ENCODE data around the gene GRXCR1. TPM values are rescaled to one million over a fixed set of nuclear protein-coding genes. Genes with fewer than 3 reads are reported as not detected.

GRXCR1 gene
- total RNA-seq, 1 donor from 2014 or later: not detected

- peak; percentile 92 for TF ChIP-seq CTCF (IDR thresholded peaks at IDR 0.05; ENCODE audit: partially characterized antibody, unreplicated experiment)
- peak; percentile 46 for DNase-seq
- Mint-ChIP-seq H3K36me3 (ENCODE audit: unreplicated experiment) (no peaks in the 10 kb centered on the region), H3K27me3 (ENCODE audit: unreplicated experiment) (no peaks in the 10 kb centered on the region), H3K27ac (ENCODE audit: unreplicated experiment) (peak overlapping the region; percentile 59), H3K4me3 (ENCODE audit: unreplicated experiment) (no peak overlapping the region), H3K4me1 (ENCODE audit: low read depth, unreplicated experiment) (peaks cover 20% of the 10 kb centered on the region), H3K9me3 (ENCODE audit: unreplicated experiment) (no peaks in the 10 kb centered on the region)
These were observed 26.8 kb upstream of the GRXCR1 start for GRCh38 chr4:42865572-42866189.

DNA sequence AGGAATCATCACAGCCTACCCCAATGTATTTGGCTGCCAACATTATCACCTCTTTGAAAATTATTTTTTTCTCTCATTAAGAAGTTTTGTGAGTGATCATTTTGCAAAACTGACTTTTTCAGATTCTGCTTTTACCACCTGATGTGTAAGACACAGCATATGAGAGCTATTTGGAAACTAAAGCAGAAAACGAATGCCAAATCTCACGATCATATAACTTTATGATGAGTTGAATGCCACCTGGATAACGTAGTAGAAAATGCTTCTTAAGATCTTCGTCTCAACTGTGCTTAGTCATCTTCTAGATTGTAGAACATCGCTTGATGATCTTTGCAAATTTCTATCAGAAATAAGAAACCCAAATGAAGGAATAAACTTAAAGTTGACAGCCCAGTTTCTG lies 21.3 kb upstream of the GRXCR1 start:
- TF ChIP-seq CTCF (IDR thresholded peaks at IDR 0.05; ENCODE audit: partially characterized antibody, unreplicated experiment): no peak
- H3K9me3 Mint-ChIP-seq (ENCODE audit: unreplicated experiment): no peaks in the 10 kb centered on the region

DNA sequence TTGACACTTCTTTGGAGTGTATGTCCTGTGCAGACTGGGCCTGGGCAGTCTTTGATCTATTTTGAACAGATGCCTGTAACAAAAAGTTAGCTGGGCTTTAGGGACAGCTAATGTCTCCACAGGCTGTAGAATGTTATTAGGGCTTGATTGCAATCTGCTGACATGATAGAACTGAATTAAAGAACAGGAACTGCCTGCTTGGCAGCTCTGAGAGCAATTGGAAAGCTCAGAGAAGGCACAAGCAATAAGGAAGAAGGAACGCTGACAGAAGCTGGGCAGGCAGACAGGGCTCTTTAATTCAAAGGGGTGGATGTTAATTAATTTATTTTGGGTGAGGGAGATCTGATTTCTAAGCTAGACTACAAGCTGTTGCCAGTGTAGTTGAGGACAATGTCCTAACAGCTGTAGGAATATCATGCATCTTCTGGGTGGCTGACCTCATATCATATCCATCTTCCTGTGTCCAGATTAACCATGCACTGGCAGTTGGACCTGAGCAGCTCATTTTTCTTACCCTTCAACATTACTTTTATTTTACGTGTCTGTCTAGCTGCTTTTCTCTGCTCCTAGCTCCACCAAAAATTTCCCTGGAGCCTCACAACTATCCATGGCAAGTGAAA lies 20.7 kb upstream of the GRXCR1 start:
- peaks cover 36% of the 10 kb centered on the region for H3K4me1 Mint-ChIP-seq (ENCODE audit: low read depth, unreplicated experiment)
- H3K4me3 Mint-ChIP-seq (ENCODE audit: unreplicated experiment): peak overlapping the region; percentile 61
- no peaks in the 10 kb centered on the region for H3K9me3 Mint-ChIP-seq (ENCODE audit: unreplicated experiment)
- no peak for DNase-seq
- H3K36me3 Mint-ChIP-seq (ENCODE audit: unreplicated experiment): no peaks in the 10 kb centered on the region
- peak overlapping the region; percentile 31 for H3K27ac Mint-ChIP-seq (ENCODE audit: unreplicated experiment)
- TF ChIP-seq CTCF (IDR thresholded peaks at IDR 0.05; ENCODE audit: partially characterized antibody, unreplicated experiment): no peak
- H3K27me3 Mint-ChIP-seq (ENCODE audit: unreplicated experiment): no peaks in the 10 kb centered on the region

More for the DNA sequence above, 21.3 kb upstream of the GRXCR1 start:
- peaks cover 34% of the 10 kb centered on the region for H3K4me1 Mint-ChIP-seq (ENCODE audit: low read depth, unreplicated experiment)
- no peaks in the 10 kb centered on the region for H3K27me3 Mint-ChIP-seq (ENCODE audit: unreplicated experiment)
- peak overlapping the region; percentile 31 for H3K27ac Mint-ChIP-seq (ENCODE audit: unreplicated experiment)
- DNase-seq: no peak
- peak overlapping the region; percentile 61 for H3K4me3 Mint-ChIP-seq (ENCODE audit: unreplicated experiment)
- no peaks in the 10 kb centered on the region for H3K36me3 Mint-ChIP-seq (ENCODE audit: unreplicated experiment)

DNA sequence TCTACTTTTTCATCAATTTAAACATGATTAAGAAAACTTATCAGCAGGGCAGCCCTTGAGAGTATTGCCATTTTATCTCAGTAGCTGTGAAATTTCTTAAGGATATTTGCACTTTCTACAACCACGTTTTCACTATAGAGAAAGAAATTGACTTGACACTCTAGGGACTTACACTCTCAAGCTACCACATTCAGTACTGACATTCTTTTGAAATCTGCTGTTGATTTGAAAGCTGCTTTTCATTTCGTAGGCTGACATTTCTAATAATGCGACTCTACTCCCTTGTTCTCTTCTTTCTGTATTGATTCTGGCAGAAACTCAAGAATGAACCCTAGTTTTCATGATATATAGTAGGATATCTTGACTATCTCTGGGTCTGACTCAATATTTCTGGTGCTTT lies 13.7 kb upstream of the GRXCR1 start:
- H3K4me1 Mint-ChIP-seq (ENCODE audit: low read depth, unreplicated experiment): peaks cover 21% of the 10 kb centered on the region
- H3K4me3 Mint-ChIP-seq (ENCODE audit: unreplicated experiment): no peak overlapping the region
- DNase-seq: no peak
- no peak overlapping the region for H3K27ac Mint-ChIP-seq (ENCODE audit: unreplicated experiment)
- no peaks in the 10 kb centered on the region for H3K27me3 Mint-ChIP-seq (ENCODE audit: unreplicated experiment)
- H3K9me3 Mint-ChIP-seq (ENCODE audit: unreplicated experiment): no peaks in the 10 kb centered on the region
- H3K36me3 Mint-ChIP-seq (ENCODE audit: unreplicated experiment): no peaks in the 10 kb centered on the region
- no peak for TF ChIP-seq CTCF (IDR thresholded peaks at IDR 0.05; ENCODE audit: partially characterized antibody, unreplicated experiment)

DNA sequence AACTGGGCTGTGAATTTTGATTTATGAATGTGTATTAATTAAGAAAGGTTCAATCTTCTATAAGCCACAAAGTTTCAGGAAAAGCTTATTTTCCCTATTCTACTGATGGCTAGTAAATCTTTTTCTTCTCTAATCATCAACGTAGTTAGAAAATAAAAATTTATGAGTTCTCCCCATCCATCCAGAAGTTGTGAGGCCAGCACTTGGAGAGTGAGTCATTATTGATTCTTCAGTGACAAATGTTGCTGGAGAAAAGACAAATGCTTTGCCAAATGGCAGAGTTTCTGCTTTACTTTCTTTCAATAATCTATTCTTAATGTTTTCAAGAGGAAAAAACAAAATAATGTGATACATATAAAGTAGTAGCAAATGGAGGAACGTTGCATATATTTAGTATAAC lies 11.3 kb upstream of the GRXCR1 start:
- H3K4me1 Mint-ChIP-seq (ENCODE audit: low read depth, unreplicated experiment): peaks cover 16% of the 10 kb centered on the region
- H3K9me3 Mint-ChIP-seq (ENCODE audit: unreplicated experiment): peaks cover 6% of the 10 kb centered on the region
- H3K4me3 Mint-ChIP-seq (ENCODE audit: unreplicated experiment): no peak overlapping the region
- H3K27ac Mint-ChIP-seq (ENCODE audit: unreplicated experiment): no peak overlapping the region
- no peaks in the 10 kb centered on the region for H3K27me3 Mint-ChIP-seq (ENCODE audit: unreplicated experiment)
- no peak for DNase-seq
- TF ChIP-seq CTCF (IDR thresholded peaks at IDR 0.05; ENCODE audit: partially characterized antibody, unreplicated experiment): no peak
- H3K36me3 Mint-ChIP-seq (ENCODE audit: unreplicated experiment): peaks cover 8% of the 10 kb centered on the region

Data from glutamatergic neuron (in vitro differentiated cells).